K562 (cell line): ENCODE results near the gene ELK4. TPM values are rescaled to one million over a fixed set of nuclear protein-coding genes. Genes with fewer than 3 reads are reported as not detected.
A peak's percentile ranks its signal among the peaks of the same experiment; 100 is the strongest.

ENCODE experiments used
- CBX1 ChIP-seq: sonication (generic); IDR thresholded peaks from 2 replicates; pipeline ENCODE4 v1.6.1; 2016; ENCODE audit warnings: antibody characterized with exemption, low read depth, mild to moderate bottlenecking
- CTBP1 ChIP-seq: fragments of 450-650 bp; IDR thresholded peaks from 2 replicates; pipeline ENCODE4 v1.6.1; 2016; ENCODE audit warnings: borderline replicate concordance
- DDX20 ChIP-seq: fragments of 450-650 bp; IDR thresholded peaks from 2 replicates; pipeline ENCODE4 v1.6.1; 2016; ENCODE audit warnings: missing genetic modification characterization, low read depth, mild to moderate bottlenecking, missing compliant biosample characterization, moderate library complexity
- GABPB2 ChIP-seq: fragments of 250-450 bp; sonication (Bioruptor Pico); conservative IDR thresholded peaks from 2 replicates; pipeline ENCODE4 v1.5.1; 2021; ENCODE audit warnings: mild to moderate bottlenecking
- GATAD2A ChIP-seq: fragments of 450-650 bp; IDR thresholded peaks from 2 replicates; pipeline ENCODE4 v1.6.1; 2017
- HES1 ChIP-seq: fragments of 450-650 bp; IDR thresholded peaks from 2 replicates; pipeline ENCODE4 v1.6.1; 2016; ENCODE audit warnings: low read depth, mild to moderate bottlenecking, moderate library complexity
- ID3 ChIP-seq, 2 experiments: fragments of 250-450 bp in 1 of 2; fragments of 450-650 bp in 1 of 2; sonication (Bioruptor Pico) in 1 of 2; IDR thresholded peaks; 2 replicates each; pipeline versions ENCODE4 v1.6.1 to v1.8.0; 2016 to 2021; ENCODE audit warnings: mild to moderate bottlenecking in 2 of 2, moderate library complexity in 2 of 2, missing compliant biosample characterization in 1 of 2, missing genetic modification characterization in 1 of 2
- MAX ChIP-seq: sonication (generic); formaldehyde crosslinking; IDR thresholded peaks from 2 replicates; pipeline ENCODE4 v1.9.0; 2022; ENCODE audit warnings: mild to moderate bottlenecking, missing genetic modification reagents
- NONO ChIP-seq, 2 experiments: fragments of 200-400 bp in 1 of 2; fragments of 450-650 bp in 1 of 2; formaldehyde crosslinking in 1 of 2; IDR thresholded peaks; 2 replicates each; pipeline ENCODE4 v1.6.1; 2017; ENCODE audit warnings: low read depth in 2 of 2, mild to moderate bottlenecking in 2 of 2, moderate library complexity in 2 of 2, low read length in 1 of 2
- PHB2 ChIP-seq: fragments of 450-650 bp; IDR thresholded peaks from 2 replicates; pipeline ENCODE4 v1.6.1; 2017; ENCODE audit warnings: low read depth
- RB1 ChIP-seq: fragments of 450-650 bp; IDR thresholded peaks from 2 replicates; pipeline ENCODE4 v1.6.1; 2017; ENCODE audit warnings: low read depth, mild to moderate bottlenecking
- TSC22D4 ChIP-seq: fragments of 450-650 bp; IDR thresholded peaks from 2 replicates; pipeline ENCODE4 v1.6.1; 2016; ENCODE audit warnings: missing genetic modification characterization, missing biosample characterization, control low read depth
- UBTF ChIP-seq, 2 experiments: IDR thresholded peaks; 2 replicates each; pipeline ENCODE4 v1.6.1; 2012; ENCODE audit warnings: improper control_type of control experiment in 2 of 2, low read depth in 2 of 2, low read length in 2 of 2, borderline replicate concordance in 1 of 2
- VEZF1 ChIP-seq: fragments of 200-800 bp; sonication (Bioruptor generic); IDR thresholded peaks from 2 replicates; pipeline ENCODE4 v1.6.1; 2017; ENCODE audit warnings: missing genetic modification characterization, missing compliant biosample characterization
- ZNF347 ChIP-seq: fragments of 450-650 bp; formaldehyde crosslinking; IDR thresholded peaks from 2 replicates; pipeline ENCODE4 v1.4.0; 2020; ENCODE audit warnings: low read depth, mild to moderate bottlenecking, moderate library complexity
- ZNF398 ChIP-seq: fragments of 250-450 bp; sonication (Bioruptor Pico); IDR thresholded peaks from 2 replicates; pipeline ENCODE4 v1.8.0; 2021; ENCODE audit warnings: moderate library complexity, mild to moderate bottlenecking, inconsistent platforms
- ZNF655 ChIP-seq: fragments of 250-450 bp; sonication (Bioruptor Pico); IDR thresholded peaks from 2 replicates; pipeline ENCODE4 v1.5.0; 2021
- polyA plus RNA-seq, 8 experiments: library from polyadenylated mRNA; depleted of rRNA in 4 of 8; stranded (reverse) in 5 of 8; unstranded in 3 of 8; fragments of >200 nt; fragmentation: Nextera tagmentation in 2 of 8; fragmentation: Illumina TruSeq in 1 of 8; extraction: Ambion mirVana in 2 of 8; extraction: Trizol in 1 of 8; gene quantifications; 2 replicates each; pipeline versions ENCODE4 v1.2.1 to v1.2.3, GENCODE V29; 2011 to 2014; ENCODE audit warnings: inconsistent platforms in 1 of 8, missing spikeins in 1 of 8
- total RNA-seq, 7 experiments: library from RNA; depleted of rRNA in 6 of 7; stranded (reverse); fragments of >200 nt in 6 of 7; fragmentation: Illumina TruSeq in 2 of 7; extraction: Trizol in 2 of 7; gene quantifications; 2 replicates each; pipeline versions ENCODE4 v1.2.1 to v1.2.3, GENCODE V29; 2011 to 2021; ENCODE audit warnings: low replicate concordance in 1 of 7

The ELK4 gene
- total and polyA plus RNA-seq, 9 of the 15 experiments (the other 6 are each of a cell fraction or from before 2014, with no cell fraction given): 2.0 to 21.7 (median 9.2) TPM

- TF ChIP-seq MAX: peak; percentile 50; the same call in 1 of the 2 replicates
- TF ChIP-seq DDX20 (tag): no peak
- no peak for TF ChIP-seq ZNF655
- no peak for TF ChIP-seq PHB2
- TF ChIP-seq NONO (IDR thresholded peaks at IDR 0.05; ENCODE audit: low read depth in 2 of 2, low read length in 1 of 2): peak in 1 of 2 experiments; percentile 47; a peak in 1 of 4 replicates
- TF ChIP-seq ZNF398 (CRISPR knock-in tag): no peak
- TF ChIP-seq CTBP1: peak; percentile 29
- no peak for TF ChIP-seq HES1
- TF ChIP-seq CBX1: no peak
- peak; percentile 37; the same call in 1 of the 2 replicates for TF ChIP-seq RB1
- peak; percentile 71; the same call in 1 of the 2 replicates for TF ChIP-seq GATAD2A
- no peak for TF ChIP-seq ID3 (CRISPR knock-in tag; IDR thresholded peaks at IDR 0.05)
- 0 out of 2 replicates have a peak, but pooled peaks have one; percentile 22 for TF ChIP-seq ID3 (tag; IDR thresholded peaks at IDR 0.05)
- peak; percentile 92 for TF ChIP-seq VEZF1
- TF ChIP-seq TSC22D4 (tag): no peak
- no peak; the same call in 1 of the 2 replicates for TF ChIP-seq GABPB2 (CRISPR knock-in tag)
- TF ChIP-seq UBTF (IDR thresholded peaks at IDR 0.05; ENCODE audit: borderline replicate concordance in 1 of 2, low read depth in 2 of 2, low read length in 2 of 2): 0 out of 4 replicates have a peak, but pooled peaks of 1 of the 2 experiments have one; percentile 5
- no peak for TF ChIP-seq ZNF347 (CRISPR knock-in tag)
Observed at GRCh38 chr1:205680073-205680851, 48.5 kb upstream of the ELK4 start, which contains the start of gene SLC45A3 (continued).
